GM21381 (cell line): ENCODE data around the gene TMEM40.

Source experiments
- ATAC-seq: cut with Tn5 transposase; IDR thresholded peaks from one replicate; pipeline ENCODE4 v1.9.1; 2021; ENCODE audit warnings: mild to moderate bottlenecking, moderate library complexity; ENCODE audit not compliant: unreplicated experiment

TMEM40 gene

GRCh38 chr3:12686096-12686495, 73.0 kb downstream of the TMEM40 start:
- ATAC-seq: no peak
